ENCODE measurements around the gene NDC80. TPM values are rescaled to one million over a fixed set of nuclear protein-coding genes. Genes with fewer than 3 reads are reported as not detected.

Gene NDC80
- total RNA-seq, 2 donors from 2014 or later: 1.6 TPM; not detected in 1

- no peaks in the 10 kb centered on the region for H3K9me3 ChIP-seq
- TF ChIP-seq CTCF (IDR thresholded peaks at IDR 0.05): no peak
- H3K27ac ChIP-seq: no peak overlapping the region
- DNase-seq (ENCODE audit: low spot score) (no peak), ATAC-seq (ENCODE audit: insufficient number of reproducible peaks, low FRiP score, low read depth) (no peak)
- H3K36me3 ChIP-seq: no peaks in the 10 kb centered on the region
- peaks cover 9 to 16% of the 10 kb centered on the region in 2 donors for H3K4me1 ChIP-seq (ENCODE audit: control insufficient read depth in 1 of 2, low read depth in 2 of 2)
- H3K4me3 ChIP-seq: no peak overlapping the region
- H3K27me3 ChIP-seq (replicated peaks; ENCODE audit: insufficient read depth): no peaks in the 10 kb centered on the region
These were observed 3.2 kb upstream of the NDC80 start for GRCh38 chr18:2568129-2568528.

- H3K27ac ChIP-seq: no peak overlapping the region
- no peaks in the 10 kb centered on the region for H3K27me3 ChIP-seq (replicated peaks; ENCODE audit: insufficient read depth)
- DNase-seq (ENCODE audit: low spot score): no peak
- H3K36me3 ChIP-seq: no peaks in the 10 kb centered on the region
- H3K4me3 ChIP-seq: no peak overlapping the region
- no peak for ATAC-seq (ENCODE audit: insufficient number of reproducible peaks, low FRiP score, low read depth)
- H3K4me1 ChIP-seq (ENCODE audit: control insufficient read depth in 1 of 2, low read depth in 2 of 2): peaks cover 9 to 16% of the 10 kb centered on the region in 2 donors
- no peaks in the 10 kb centered on the region for H3K9me3 ChIP-seq
- no peak for TF ChIP-seq CTCF (IDR thresholded peaks at IDR 0.05)
These were observed 2.8 kb upstream of the NDC80 start for GRCh38 chr18:2568605-2569004.

GRCh38 chr18:2569338-2570207, 1.8 kb upstream of the NDC80 start:
- TF ChIP-seq CTCF (IDR thresholded peaks at IDR 0.05): no peak
- H3K27ac ChIP-seq: peak overlapping the region in 1 of 2 donors; percentile 96
- H3K4me3 ChIP-seq: peak overlapping the region; percentile 84
- no peaks in the 10 kb centered on the region for H3K9me3 ChIP-seq
- H3K27me3 ChIP-seq (replicated peaks; ENCODE audit: insufficient read depth): no peaks in the 10 kb centered on the region
- no peaks in the 10 kb centered on the region for H3K36me3 ChIP-seq
- no peak for ATAC-seq (ENCODE audit: insufficient number of reproducible peaks, low FRiP score, low read depth)
- peaks cover 9 to 16% of the 10 kb centered on the region in 2 donors for H3K4me1 ChIP-seq (ENCODE audit: control insufficient read depth in 1 of 2, low read depth in 2 of 2)
- DNase-seq (ENCODE audit: low spot score): no peak

- H3K27ac ChIP-seq: peak overlapping the region; percentile 94 to 96
- no peaks in the 10 kb centered on the region for H3K36me3 ChIP-seq
- no peaks in the 10 kb centered on the region for H3K27me3 ChIP-seq (replicated peaks; ENCODE audit: insufficient read depth)
- peak overlapping the region; percentile 84 for H3K4me3 ChIP-seq
- H3K4me1 ChIP-seq (ENCODE audit: control insufficient read depth in 1 of 2, low read depth in 2 of 2): peaks cover 9 to 16% of the 10 kb centered on the region in 2 donors
- peak; percentile 15 for TF ChIP-seq CTCF (IDR thresholded peaks at IDR 0.05)
- H3K9me3 ChIP-seq: no peaks in the 10 kb centered on the region
- DNase-seq (ENCODE audit: low spot score) (peak; percentile 40), ATAC-seq (ENCODE audit: insufficient number of reproducible peaks, low FRiP score, low read depth) (peak; percentile 13)
These were observed 571 bp upstream of the NDC80 start for GRCh38 chr18:2570772-2571199.

GRCh38 chr18:2572171-2572569, 813 bp downstream of the NDC80 start:
- peaks cover 9 to 16% of the 10 kb centered on the region in 2 donors for H3K4me1 ChIP-seq (ENCODE audit: control insufficient read depth in 1 of 2, low read depth in 2 of 2)
- H3K27me3 ChIP-seq (replicated peaks; ENCODE audit: insufficient read depth): no peaks in the 10 kb centered on the region
- H3K9me3 ChIP-seq: no peaks in the 10 kb centered on the region
- no peaks in the 10 kb centered on the region for H3K36me3 ChIP-seq
- peak overlapping the region; percentile 84 for H3K4me3 ChIP-seq
- no peak for TF ChIP-seq CTCF (IDR thresholded peaks at IDR 0.05)
- H3K27ac ChIP-seq: no peak overlapping the region
- ATAC-seq (ENCODE audit: insufficient number of reproducible peaks, low FRiP score, low read depth) (no peak), DNase-seq (ENCODE audit: low spot score) (no peak)
